ENCODE results near the gene TCEA3.

GRCh38 chr1:23356471-23357137 lies 67.9 kb downstream of the TCEA3 start:
- no peak for TF ChIP-seq POLR2A (IDR thresholded peaks at IDR 0.05; ENCODE audit: low read depth, low read length)
- TF ChIP-seq TAF1 (IDR thresholded peaks at IDR 0.05; ENCODE audit: borderline replicate concordance, low read depth, low read length): no peak
- TF ChIP-seq POLR2AphosphoS5 (IDR thresholded peaks at IDR 0.05; ENCODE audit: low read depth, low read length): no peak
